GM12864 (cell line): ENCODE data around the gene CDC42EP5.
"Not testable (repeated sequence)": the region's sequence is repeated elsewhere in the genome, so short reads cannot be mapped to it uniquely, and the experiment has no call there.

ENCODE experiments used
- DNase-seq: peaks from one replicate; pipeline ENCODE4 v3.0.0-alpha.2; 2011; ENCODE audit warnings: low read depth
- H3K4me3 ChIP-seq: 2 replicates; pipeline ENCODE4 v1.5.1; 2011; ENCODE audit warnings: mild to moderate bottlenecking, low read depth, low read length, control low read depth
- CTCF ChIP-seq: IDR thresholded peaks from 2 replicates; pipeline ENCODE4 v1.5.1; 2011; ENCODE audit warnings: low read depth, mild to moderate bottlenecking, moderate library complexity, low read length, control low read depth, inconsistent platforms; ENCODE audit errors: missing control alignments

The CDC42EP5 gene

GRCh38 chr19:54473071-54473891, at the start of gene CDC42EP5:
CDC42EP5 (minus strand) TSS chr19:54473296; CDS start chr19:54465547, 7,749 bp downstream.
- DNase-seq, result no peak
- no peak within 1 kb of the TSS for H3K4me3 ChIP-seq
- TF ChIP-seq CTCF, result no peak

- no peak overlapping the region for H3K4me3 ChIP-seq
- DNase-seq, result no peak
- no peak for TF ChIP-seq CTCF
Observed at GRCh38 chr19:54521860-54522513, 48.9 kb upstream of the CDC42EP5 start.

- no peak for TF ChIP-seq CTCF
- no peak for DNase-seq
- no peak overlapping the region; the same call in 1 of the 2 replicates for H3K4me3 ChIP-seq
Observed at GRCh38 chr19:54521022-54521859, 48.1 kb upstream of the CDC42EP5 start.

- peak; percentile 65 for DNase-seq
- no peak overlapping the region for H3K4me3 ChIP-seq
- no peak for TF ChIP-seq CTCF
Observed at GRCh38 chr19:54518844-54519243, 45.7 kb upstream of the CDC42EP5 start.

- no peak for TF ChIP-seq CTCF
- H3K4me3 ChIP-seq, result no peak overlapping the region
- DNase-seq, result no peak
Observed at GRCh38 chr19:54517483-54517882, 44.4 kb upstream of the CDC42EP5 start.

GRCh38 chr19:54515156-54515555, 42.1 kb upstream of the CDC42EP5 start:
- TF ChIP-seq CTCF, result no peak
- no peak for DNase-seq
- no peak overlapping the region for H3K4me3 ChIP-seq

GRCh38 chr19:54509200-54509940, 36.3 kb upstream of the CDC42EP5 start:
- H3K4me3 ChIP-seq, DNase-seq: not testable (repeated sequence)

- not testable (repeated sequence) for DNase-seq, H3K4me3 ChIP-seq
Observed at GRCh38 chr19:54508487-54508886, 35.4 kb upstream of the CDC42EP5 start.
